Lung (tissue), 10 donors: ENCODE measurements around the gene TMEM185A. TPM values are rescaled to one million over a fixed set of nuclear protein-coding genes. Genes with fewer than 3 reads are reported as not detected.
"Not testable (repeated sequence)": the region's sequence is repeated elsewhere in the genome, so short reads cannot be mapped to it uniquely, and the experiment has no call there.

Source experiments
- ATAC-seq: fragments of 200-7000 bp; cut with Tn5 transposase; one replicate; pipeline ENCODE4 v1.9.1; 2020; ENCODE audit warnings: moderate number of reproducible peaks; ENCODE audit not compliant: insufficient read depth, low FRiP score
- DNase-seq, 3 donors: peaks; one replicate each; pipeline ENCODE4 v3.0.0-alpha.2; 2013 to 2017
- H3K27ac ChIP-seq, 2 donors: one replicate each; pipeline ENCODE4 v1.5.1; 2013; ENCODE audit warnings: mild to moderate bottlenecking in 2 of 2, moderate library complexity in 2 of 2, control low read depth in 1 of 2, inconsistent platforms in 1 of 2, low read depth in 1 of 2, low read length in 1 of 2
- H3K27me3 ChIP-seq, 3 donors: one replicate each; pipeline ENCODE4 v1.5.1; 2013; ENCODE audit warnings: low read length in 2 of 3; ENCODE audit not compliant: control insufficient read depth in 3 of 3, insufficient read depth in 3 of 3
- H3K36me3 ChIP-seq, 4 donors: one replicate each; pipeline ENCODE4 v1.5.1; 2013; ENCODE audit warnings: low read length in 4 of 4, mild to moderate bottlenecking in 1 of 4, moderate library complexity in 1 of 4; ENCODE audit not compliant: control insufficient read depth in 4 of 4, insufficient read depth in 4 of 4
- H3K4me1 ChIP-seq, 5 donors: one replicate each; pipeline ENCODE4 v1.5.1; 2013; ENCODE audit warnings: low read length in 5 of 5, mild to moderate bottlenecking in 2 of 5, moderate library complexity in 1 of 5; ENCODE audit not compliant: control insufficient read depth in 5 of 5, insufficient read depth in 5 of 5
- H3K4me3 ChIP-seq: one replicate; pipeline ENCODE4 v1.5.1; 2013; ENCODE audit warnings: mild to moderate bottlenecking, control low read depth, moderate library complexity
- H3K9ac ChIP-seq, 2 donors: one replicate each; pipeline ENCODE4 v1.5.1; 2013; ENCODE audit warnings: low read length in 2 of 2, control low read depth in 1 of 2; ENCODE audit not compliant: insufficient read depth in 1 of 2
- H3K9me3 ChIP-seq, 4 donors: one replicate each; pipeline ENCODE4 v1.5.1; 2013; ENCODE audit warnings: low read length in 3 of 4, mild to moderate bottlenecking in 1 of 4, moderate library complexity in 1 of 4; ENCODE audit not compliant: control insufficient read depth in 4 of 4, insufficient read depth in 3 of 4
- WGBS, 2 donors: extraction: QIAGEN DNeasy Blood & Tissue Kit; methylation state at CpG; one replicate each; pipeline ENCODE4 v1.1.7; 2013; 5-methylcytosine and 5-hydroxymethylcytosine counted together
- polyA plus RNA-seq, 2 donors: library from polyadenylated mRNA; stranded (reverse); fragments of 200-250 nt; gene quantifications; one replicate each; pipeline ENCODE4 v1.2.1, GENCODE V29; 2013
- total RNA-seq, 2 donors: library from RNA; depleted of rRNA in 1 of 2; stranded (reverse); fragments of >200 nt in 1 of 2; gene quantifications; one replicate each; pipeline ENCODE4 v1.2.1, GENCODE V29; 2014 to 2021
- donor health status: Bipolar disorder and iron deficiency.
- donor health status: healthy.
- donor health status: DM: yes; HTN: yes; CAD: no.

TMEM185A gene
- total and polyA plus RNA-seq, 4 donors, result 8.7 to 23.8 (median 13.9) TPM

- H3K27me3 ChIP-seq, H3K4me3 ChIP-seq: not testable (repeated sequence)
These were observed 33.0 kb downstream of the TMEM185A start for GRCh38 chrX:149598603-149599002.

GRCh38 chrX:149595943-149596342 lies 35.6 kb downstream of the TMEM185A start:
- WGBS, 2 donors, result no CpG with 5 or more reads among the region's 7 CpGs
- not testable (repeated sequence) for ATAC-seq, H3K4me1 ChIP-seq, H3K27me3 ChIP-seq, H3K9ac ChIP-seq, H3K4me3 ChIP-seq, H3K36me3 ChIP-seq, DNase-seq, H3K9me3 ChIP-seq, H3K27ac ChIP-seq

More at GRCh38 chrX:149598603-149599002, 33.0 kb downstream of the TMEM185A start:
- 25 to 47% methylated on average over 3 of the region's 11 CpGs for WGBS, 2 donors
- H3K9ac ChIP-seq, H3K36me3 ChIP-seq, H3K4me1 ChIP-seq, DNase-seq, ATAC-seq, H3K9me3 ChIP-seq, H3K27ac ChIP-seq: not testable (repeated sequence)

- no CpG with 5 or more reads among the region's 17 CpGs for WGBS, 2 donors
- H3K4me3 ChIP-seq, ATAC-seq: not testable (repeated sequence)
These were observed 36.4 kb downstream of the TMEM185A start, which contains the start of gene HSFX2 for GRCh38 chrX:149595214-149595613. Gene HSFX2, minus strand, starts transcription at chrX:149595314. Its CDS starts 614 bp downstream, at chrX:149594700.

GRCh38 chrX:149590993-149591392 lies 40.6 kb downstream of the TMEM185A start:
- not testable (repeated sequence) for H3K4me1 ChIP-seq, H3K27me3 ChIP-seq, H3K36me3 ChIP-seq, H3K9me3 ChIP-seq, ATAC-seq, H3K4me3 ChIP-seq, DNase-seq, H3K27ac ChIP-seq, H3K9ac ChIP-seq
- WGBS, 2 donors, result no CpG with 5 or more reads among the region's 7 CpGs

More at GRCh38 chrX:149595214-149595613, 36.4 kb downstream of the TMEM185A start, which contains the start of gene HSFX2:
- H3K9ac ChIP-seq, H3K27me3 ChIP-seq, H3K4me1 ChIP-seq, H3K9me3 ChIP-seq, H3K27ac ChIP-seq, H3K36me3 ChIP-seq, DNase-seq: not testable (repeated sequence)

- H3K36me3 ChIP-seq, H3K9me3 ChIP-seq, H3K27me3 ChIP-seq, DNase-seq, ATAC-seq, H3K4me1 ChIP-seq, H3K4me3 ChIP-seq, H3K27ac ChIP-seq, H3K9ac ChIP-seq: not testable (repeated sequence)
- WGBS, 2 donors, result no CpG with 5 or more reads among the region's 12 CpGs
These were observed 44.2 kb downstream of the TMEM185A start, which contains the start of gene MAGEA9B for GRCh38 chrX:149587359-149587758. Gene MAGEA9B, minus strand, starts transcription at chrX:149587459. Its CDS starts 4,280 bp downstream, at chrX:149583179.

- not testable (repeated sequence) for H3K4me3 ChIP-seq, H3K9ac ChIP-seq, H3K36me3 ChIP-seq, H3K27me3 ChIP-seq, ATAC-seq, DNase-seq, H3K4me1 ChIP-seq, H3K27ac ChIP-seq, H3K9me3 ChIP-seq
- 87 to 88% methylated on average over 3 to 6 of the region's 17 CpGs for WGBS, 2 donors
These were observed 46.0 kb downstream of the TMEM185A start for GRCh38 chrX:149585631-149586030.

- H3K9ac ChIP-seq, H3K27me3 ChIP-seq, ATAC-seq, H3K4me1 ChIP-seq, DNase-seq, H3K9me3 ChIP-seq, H3K4me3 ChIP-seq, H3K36me3 ChIP-seq, H3K27ac ChIP-seq: not testable (repeated sequence)
- WGBS, 2 donors, result no CpG with 5 or more reads among the region's 1 CpG
These were observed 58.1 kb downstream of the TMEM185A start for GRCh38 chrX:149573456-149573855.
